OCI-LY3 (cell line): Measurements from ENCODE around the gene PSMG1.
A peak's percentile ranks its signal among the peaks of the same experiment; 100 is the strongest.
"Not testable (repeated sequence)": the region's sequence is repeated elsewhere in the genome, so short reads cannot be mapped to it uniquely, and the experiment has no call there.

Experiments
- EZH2phosphoT487 ChIP-seq: fragments of 200-600 bp; shearing (Covaris generic); IDR thresholded peaks from 2 replicates; pipeline ENCODE4 v1.6.1; 2018; ENCODE audit warnings: antibody characterized with exemption, mixed run types, low read depth
- TF ChIP-seq, protein P1 (sequence below): fragments of 200-600, 300-600 bp; sonication (generic); IDR thresholded peaks from 2 replicates; pipeline ENCODE4 v1.5.1; 2014; ENCODE audit warnings: antibody characterized with exemption, low read length, low read depth

DNA sequence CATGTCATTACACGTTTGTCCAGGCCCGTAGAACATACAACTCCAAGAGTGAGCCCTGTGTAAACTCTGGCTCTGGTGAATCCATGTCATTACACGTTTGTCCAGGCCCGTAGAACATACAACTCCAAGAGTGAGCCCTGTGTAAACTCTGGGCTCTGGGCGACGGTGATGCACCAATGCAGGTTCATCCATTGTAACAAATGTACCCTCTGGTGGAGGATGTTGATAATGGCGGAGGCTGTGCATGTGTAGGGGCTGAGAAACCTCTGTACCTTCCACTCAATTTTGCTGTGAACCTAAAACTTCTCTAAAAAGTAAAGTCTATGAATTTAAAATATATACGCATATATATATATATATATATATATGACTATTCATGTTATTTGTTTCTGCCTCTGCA is 47.1 kb downstream of the PSMG1 start:
- TF ChIP-seq, protein P1, sequence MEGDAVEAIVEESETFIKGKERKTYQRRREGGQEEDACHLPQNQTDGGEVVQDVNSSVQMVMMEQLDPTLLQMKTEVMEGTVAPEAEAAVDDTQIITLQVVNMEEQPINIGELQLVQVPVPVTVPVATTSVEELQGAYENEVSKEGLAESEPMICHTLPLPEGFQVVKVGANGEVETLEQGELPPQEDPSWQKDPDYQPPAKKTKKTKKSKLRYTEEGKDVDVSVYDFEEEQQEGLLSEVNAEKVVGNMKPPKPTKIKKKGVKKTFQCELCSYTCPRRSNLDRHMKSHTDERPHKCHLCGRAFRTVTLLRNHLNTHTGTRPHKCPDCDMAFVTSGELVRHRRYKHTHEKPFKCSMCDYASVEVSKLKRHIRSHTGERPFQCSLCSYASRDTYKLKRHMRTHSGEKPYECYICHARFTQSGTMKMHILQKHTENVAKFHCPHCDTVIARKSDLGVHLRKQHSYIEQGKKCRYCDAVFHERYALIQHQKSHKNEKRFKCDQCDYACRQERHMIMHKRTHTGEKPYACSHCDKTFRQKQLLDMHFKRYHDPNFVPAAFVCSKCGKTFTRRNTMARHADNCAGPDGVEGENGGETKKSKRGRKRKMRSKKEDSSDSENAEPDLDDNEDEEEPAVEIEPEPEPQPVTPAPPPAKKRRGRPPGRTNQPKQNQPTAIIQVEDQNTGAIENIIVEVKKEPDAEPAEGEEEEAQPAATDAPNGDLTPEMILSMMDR: peak; percentile 25; the same call in 1 of the 2 replicates
- not testable (repeated sequence) for TF ChIP-seq EZH2phosphoT487
